Osteocyte (in vitro differentiated cells): ENCODE measurements around the gene WWP2. TPM values are rescaled to one million over a fixed set of nuclear protein-coding genes. Genes with fewer than 3 reads are reported as not detected.

Experiments used
- DNase-seq: peaks from one replicate; pipeline ENCODE4 v3.0.0; 2021; ENCODE audit warnings: mixed read lengths; ENCODE audit not compliant: unreplicated experiment; ENCODE audit errors: extremely low spot score
- H3K27ac Mint-ChIP-seq: one replicate; pipeline ENCODE4 v1.8.0; 2021; ENCODE audit warnings: mild to moderate bottlenecking, mixed read lengths; ENCODE audit not compliant: unreplicated experiment
- H3K27me3 Mint-ChIP-seq: one replicate; pipeline ENCODE4 v1.8.0; 2021; ENCODE audit warnings: mixed read lengths; ENCODE audit not compliant: unreplicated experiment
- H3K36me3 Mint-ChIP-seq: one replicate; pipeline ENCODE4 v1.8.0; 2021; ENCODE audit warnings: mixed read lengths; ENCODE audit not compliant: unreplicated experiment
- H3K4me1 Mint-ChIP-seq: one replicate; pipeline ENCODE4 v1.8.0; 2021; ENCODE audit warnings: mixed read lengths; ENCODE audit not compliant: unreplicated experiment
- H3K4me3 Mint-ChIP-seq: one replicate; pipeline ENCODE4 v1.8.0; 2021; ENCODE audit warnings: mild to moderate bottlenecking, moderate library complexity, mixed read lengths; ENCODE audit not compliant: unreplicated experiment
- H3K9me3 Mint-ChIP-seq: one replicate; pipeline ENCODE4 v1.8.0; 2021; ENCODE audit warnings: mixed read lengths; ENCODE audit not compliant: unreplicated experiment
- total RNA-seq: library from RNA; stranded (reverse); gene quantifications from 2 replicates; pipeline ENCODE4 v1.2.1, GENCODE V29; 2021
- TF ChIP-seq, protein P1 (sequence below): fragments of 200-600 bp; sonication (generic); IDR thresholded peaks from 2 replicates; pipeline ENCODE4 v1.5.0; 2021; ENCODE audit warnings: antibody characterized with exemption, mild to moderate bottlenecking, moderate library complexity

WWP2 gene
- total RNA-seq, 1 donor from 2014 or later, result 36.2 TPM

DNA sequence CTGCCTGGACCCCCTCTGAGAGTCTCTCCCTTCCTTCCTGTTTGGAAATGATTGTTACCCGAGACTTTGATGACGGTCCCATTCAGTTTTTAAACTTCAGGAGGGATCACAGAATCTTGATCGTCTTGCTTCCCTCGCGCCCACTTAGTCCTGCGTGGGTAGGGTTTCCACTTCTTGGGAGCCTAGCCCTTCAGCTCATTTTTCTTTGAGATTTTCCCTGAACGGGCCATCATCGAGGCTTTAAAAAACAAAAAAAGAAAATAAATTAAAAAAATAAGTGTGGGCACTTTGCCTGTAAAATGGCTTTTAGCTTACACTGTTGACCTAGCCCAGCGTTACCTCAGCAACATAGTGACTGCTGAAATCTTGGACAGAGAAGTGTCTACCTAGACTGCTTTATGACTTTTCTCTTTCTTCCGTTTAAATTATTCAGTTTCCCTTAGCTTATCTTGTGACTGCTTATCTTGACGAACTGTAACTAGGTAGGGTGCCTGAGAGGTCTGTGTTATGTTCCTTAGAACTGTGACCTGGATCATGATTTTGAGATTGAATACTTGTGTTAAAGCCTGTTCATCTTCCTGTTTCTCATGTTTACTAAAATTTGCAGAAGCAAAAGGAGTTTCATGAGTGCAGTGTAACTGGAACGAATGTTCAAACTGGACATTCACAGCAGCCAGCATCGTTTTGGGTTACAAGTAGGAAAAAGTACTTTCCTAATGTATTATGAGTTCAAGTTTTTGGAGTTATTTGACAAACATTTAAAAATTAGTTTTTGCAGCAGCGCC is 874 bp downstream of the WWP2 start:
- Mint-ChIP-seq H3K4me3 (peak overlapping the region; percentile 90), H3K4me1 (peaks cover 11% of the 10 kb centered on the region), H3K27ac (peak overlapping the region; percentile 95), H3K9me3 (no peaks in the 10 kb centered on the region), H3K36me3 (no peaks in the 10 kb centered on the region), H3K27me3 (peaks cover 3% of the 10 kb centered on the region)
- TF ChIP-seq, protein P1, sequence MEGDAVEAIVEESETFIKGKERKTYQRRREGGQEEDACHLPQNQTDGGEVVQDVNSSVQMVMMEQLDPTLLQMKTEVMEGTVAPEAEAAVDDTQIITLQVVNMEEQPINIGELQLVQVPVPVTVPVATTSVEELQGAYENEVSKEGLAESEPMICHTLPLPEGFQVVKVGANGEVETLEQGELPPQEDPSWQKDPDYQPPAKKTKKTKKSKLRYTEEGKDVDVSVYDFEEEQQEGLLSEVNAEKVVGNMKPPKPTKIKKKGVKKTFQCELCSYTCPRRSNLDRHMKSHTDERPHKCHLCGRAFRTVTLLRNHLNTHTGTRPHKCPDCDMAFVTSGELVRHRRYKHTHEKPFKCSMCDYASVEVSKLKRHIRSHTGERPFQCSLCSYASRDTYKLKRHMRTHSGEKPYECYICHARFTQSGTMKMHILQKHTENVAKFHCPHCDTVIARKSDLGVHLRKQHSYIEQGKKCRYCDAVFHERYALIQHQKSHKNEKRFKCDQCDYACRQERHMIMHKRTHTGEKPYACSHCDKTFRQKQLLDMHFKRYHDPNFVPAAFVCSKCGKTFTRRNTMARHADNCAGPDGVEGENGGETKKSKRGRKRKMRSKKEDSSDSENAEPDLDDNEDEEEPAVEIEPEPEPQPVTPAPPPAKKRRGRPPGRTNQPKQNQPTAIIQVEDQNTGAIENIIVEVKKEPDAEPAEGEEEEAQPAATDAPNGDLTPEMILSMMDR, result no peak
- no peak for DNase-seq

DNA sequence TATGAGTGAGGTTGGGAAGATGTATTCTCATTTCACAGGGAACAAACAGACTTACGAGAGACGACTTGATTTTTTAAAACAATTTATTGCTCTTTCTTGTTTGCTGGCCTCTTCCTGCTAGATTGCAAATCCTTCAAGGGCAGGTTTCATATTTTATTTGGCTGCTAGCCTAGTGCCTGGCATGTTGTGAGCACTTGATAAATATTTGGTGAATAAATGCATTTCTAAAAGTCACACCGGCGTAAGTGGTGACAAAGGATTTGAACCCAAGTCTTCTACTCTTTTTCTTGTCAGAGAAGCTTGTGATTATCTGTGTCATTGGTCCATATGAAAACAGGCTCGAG is 1.4 kb downstream of the WWP2 start:
- TF ChIP-seq, protein P1, result no peak
- peaks cover under 1% of the 10 kb centered on the region for H3K27me3 Mint-ChIP-seq
- no peaks in the 10 kb centered on the region for H3K36me3 Mint-ChIP-seq
- peak overlapping the region; percentile 95 for H3K27ac Mint-ChIP-seq
- peak overlapping the region; percentile 90 for H3K4me3 Mint-ChIP-seq
- H3K4me1 Mint-ChIP-seq, result peaks cover 11% of the 10 kb centered on the region
- DNase-seq, result no peak
- no peaks in the 10 kb centered on the region for H3K9me3 Mint-ChIP-seq

DNA sequence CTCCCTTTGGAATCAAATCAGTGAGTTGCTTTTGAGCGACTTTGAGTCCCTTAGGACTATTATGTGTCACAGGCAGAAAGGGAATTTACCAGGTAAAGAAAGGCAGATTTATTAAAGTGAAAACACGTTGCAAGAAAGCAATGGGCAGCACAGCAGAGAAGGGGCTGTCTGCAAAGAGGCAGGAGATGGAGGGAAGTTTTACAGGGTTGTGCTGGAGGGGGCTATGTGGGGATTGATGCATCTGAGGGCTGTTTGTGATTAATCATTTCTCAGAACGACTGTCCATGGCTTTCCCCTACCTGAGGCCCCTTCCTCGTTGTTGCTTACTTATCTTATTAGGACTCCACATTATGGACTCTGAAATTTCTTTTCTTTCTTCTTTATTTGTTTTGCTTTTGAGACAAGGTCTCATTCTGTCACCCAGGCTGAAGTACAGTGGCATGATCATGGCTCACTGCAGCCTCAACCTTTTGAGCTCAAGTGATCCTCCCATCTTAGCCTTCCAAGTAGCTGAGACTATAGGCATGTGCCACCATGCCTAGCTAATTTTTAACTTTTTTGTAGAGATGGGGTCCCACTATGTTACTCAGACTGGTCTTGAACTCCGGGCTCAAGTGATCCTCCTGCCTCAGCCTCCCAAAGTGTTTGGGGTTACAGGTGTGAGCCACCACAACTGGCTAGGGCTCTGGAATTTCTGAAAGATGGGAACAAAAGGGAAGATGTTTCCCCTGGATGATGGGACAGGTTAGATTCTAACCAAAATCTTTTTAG is 5.5 kb downstream of the WWP2 start:
- Mint-ChIP-seq H3K36me3 (no peaks in the 10 kb centered on the region), H3K4me1 (peaks cover 14% of the 10 kb centered on the region), H3K4me3 (no peak overlapping the region), H3K27ac (no peak overlapping the region), H3K27me3 (no peaks in the 10 kb centered on the region), H3K9me3 (no peaks in the 10 kb centered on the region)
- DNase-seq, result no peak
- TF ChIP-seq, protein P1, result no peak

DNA sequence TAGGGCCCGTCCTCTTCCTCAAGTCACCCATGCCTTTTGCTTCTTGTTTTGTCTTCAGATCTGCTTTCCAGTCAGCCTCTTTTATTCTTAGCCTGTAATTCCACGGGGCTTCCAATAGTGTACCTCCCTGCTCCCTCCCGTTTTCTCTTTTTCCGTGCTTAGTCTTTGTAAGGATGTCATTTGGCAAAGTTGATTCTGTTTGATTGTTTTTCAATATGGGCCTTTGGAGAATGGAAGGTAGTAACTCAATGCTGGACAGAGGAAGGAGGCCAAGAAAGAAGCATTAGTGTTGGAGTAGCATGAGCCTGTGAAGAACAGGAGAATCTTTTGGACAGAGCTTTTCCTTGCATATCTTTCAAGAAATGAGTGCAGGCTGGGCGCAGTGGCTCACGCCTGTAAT is 6.5 kb downstream of the WWP2 start:
- Mint-ChIP-seq H3K36me3 (no peaks in the 10 kb centered on the region), H3K27ac (no peak overlapping the region), H3K4me3 (no peak overlapping the region), H3K27me3 (no peaks in the 10 kb centered on the region), H3K9me3 (no peaks in the 10 kb centered on the region), H3K4me1 (peaks cover 15% of the 10 kb centered on the region)
- no peak for DNase-seq
- TF ChIP-seq, protein P1, result no peak

GRCh38 chr16:69769404-69769803 is 7.3 kb downstream of the WWP2 start:
- Mint-ChIP-seq H3K4me3 (no peak overlapping the region), H3K36me3 (no peaks in the 10 kb centered on the region), H3K27me3 (no peaks in the 10 kb centered on the region), H3K4me1 (peaks cover 16% of the 10 kb centered on the region), H3K9me3 (no peaks in the 10 kb centered on the region), H3K27ac (no peak overlapping the region)
- DNase-seq, result no peak
- TF ChIP-seq, protein P1, result no peak
